IPS-NIHi11 (cell line): ENCODE results near the gene LYPD6B.

Experiments used
- DNase-seq: peaks from one replicate; pipeline ENCODE4 v3.0.0; 2012; ENCODE audit warnings: mixed read lengths, low spot score

The LYPD6B gene

GRCh38 chr2:149012545-149012944, 26.0 kb upstream of the LYPD6B start:
- DNase-seq: no peak

- no peak for DNase-seq
Observed at GRCh38 chr2:149015501-149015900, 23.0 kb upstream of the LYPD6B start.

GRCh38 chr2:149015926-149016563, 22.5 kb upstream of the LYPD6B start:
- no peak for DNase-seq

- DNase-seq: peak; percentile 82
Observed at GRCh38 chr2:149017116-149017985, 21.1 kb upstream of the LYPD6B start.

- no peak for DNase-seq
Observed at GRCh38 chr2:149018981-149019380, 19.5 kb upstream of the LYPD6B start.

GRCh38 chr2:149019768-149020167, 18.7 kb upstream of the LYPD6B start:
- no peak for DNase-seq

- DNase-seq: no peak
Observed at GRCh38 chr2:149020432-149020851, 18.1 kb upstream of the LYPD6B start.

GRCh38 chr2:149021271-149021719, 17.2 kb upstream of the LYPD6B start:
- no peak for DNase-seq

GRCh38 chr2:149021761-149022160, 16.7 kb upstream of the LYPD6B start:
- no peak for DNase-seq

- DNase-seq: no peak
Observed at GRCh38 chr2:149023091-149023490, 15.4 kb upstream of the LYPD6B start.

GRCh38 chr2:149027590-149028250, 10.8 kb upstream of the LYPD6B start:
- no peak for DNase-seq

- DNase-seq: no peak
Observed at GRCh38 chr2:149028377-149028776, 10.1 kb upstream of the LYPD6B start.

- DNase-seq: no peak
Observed at GRCh38 chr2:149028891-149029290, 9.6 kb upstream of the LYPD6B start.

- no peak for DNase-seq
Observed at GRCh38 chr2:149029307-149029965, 9.1 kb upstream of the LYPD6B start.

GRCh38 chr2:149031396-149031795, 7.1 kb upstream of the LYPD6B start:
- DNase-seq: no peak

- DNase-seq: peak; percentile 36
Observed at GRCh38 chr2:149033716-149034115, 4.8 kb upstream of the LYPD6B start.

GRCh38 chr2:149034406-149034805, 4.1 kb upstream of the LYPD6B start:
- no peak for DNase-seq

GRCh38 chr2:149036507-149037293, 1.8 kb upstream of the LYPD6B start:
- DNase-seq: no peak

GRCh38 chr2:149037851-149038250, 648 bp upstream of the LYPD6B start:
- peak; percentile 55 for DNase-seq

GRCh38 chr2:149039213-149039724, 770 bp downstream of the LYPD6B start:
- no peak for DNase-seq

- peak; percentile 78 for DNase-seq
Observed at GRCh38 chr2:149040451-149040850, 2.0 kb downstream of the LYPD6B start.
